Caco-2 (cell line): Measurements from ENCODE around the gene AGPS. TPM values are rescaled to one million over a fixed set of nuclear protein-coding genes. Genes with fewer than 3 reads are reported as not detected.

Experiments
- BruUV-seq: library from RNA; stranded (reverse); fragments of 400-500 nt; replicated peaks from 2 replicates; lab custom pipeline; 2021; lab: Mats Ljungman, UMichigan
- CTCF ChIA-PET: fragments of 300-600 bp; sonication (Branson Sonifier 250); formaldehyde crosslinking; loops from one replicate; lab custom pipeline; 2022; ENCODE audit warnings: antibody characterized with exemption; lab: Charles Lee
- POLR2A ChIA-PET: fragments of 300-600 bp; sonication (Branson Sonifier 250); formaldehyde crosslinking; loops from one replicate; lab custom pipeline; 2022; ENCODE audit warnings: antibody characterized with exemption; lab: Charles Lee
- DNase-seq, 2 experiments: peaks; one replicate each; pipeline versions ENCODE4 v3.0.0 to v3.0.0-alpha.2; 2020 to 2022
- H3K27me3 ChIP-seq: replicated peaks from 2 replicates; pipeline ENCODE4 v1.6.0; 2011; ENCODE audit warnings: low read length; ENCODE audit not compliant: control insufficient read depth, insufficient read depth
- H3K36me3 ChIP-seq: 2 replicates; pipeline ENCODE4 v1.5.1; 2011; ENCODE audit warnings: low read length; ENCODE audit not compliant: control insufficient read depth, insufficient read depth
- H3K4me1 ChIP-seq: fragments of 250-450 bp; sonication (Bioruptor Pico); 2 replicates; pipeline ENCODE4 v1.5.1; 2020; ENCODE audit warnings: mild to moderate bottlenecking
- H3K4me3 ChIP-seq: 2 replicates; pipeline ENCODE4 v1.5.1; 2011; ENCODE audit warnings: low read depth, mild to moderate bottlenecking, control low read depth, low read length
- H3K9me3 ChIP-seq: fragments of 250-450 bp; sonication (Bioruptor Pico); 2 replicates; pipeline ENCODE4 v1.5.1; 2020; ENCODE audit warnings: mild to moderate bottlenecking, moderate library complexity
- H3K27ac Mint-ChIP-seq: one replicate; pipeline ENCODE4 v1.8.0; 2022; ENCODE audit warnings: mixed read lengths; ENCODE audit not compliant: unreplicated experiment
- H3K27me3 Mint-ChIP-seq: one replicate; pipeline ENCODE4 v1.8.0; 2022; ENCODE audit warnings: mixed read lengths; ENCODE audit not compliant: insufficient read depth, unreplicated experiment
- H3K36me3 Mint-ChIP-seq: one replicate; pipeline ENCODE4 v1.8.0; 2022; ENCODE audit warnings: mild to moderate bottlenecking, mixed read lengths; ENCODE audit not compliant: insufficient read depth, unreplicated experiment
- H3K4me1 Mint-ChIP-seq: one replicate; pipeline ENCODE4 v1.8.0; 2022; ENCODE audit warnings: low read depth, mixed read lengths; ENCODE audit not compliant: unreplicated experiment
- H3K4me3 Mint-ChIP-seq: one replicate; pipeline ENCODE4 v1.8.0; 2022; ENCODE audit warnings: mild to moderate bottlenecking, moderate library complexity, mixed read lengths; ENCODE audit not compliant: unreplicated experiment
- H3K9me3 Mint-ChIP-seq: one replicate; pipeline ENCODE4 v1.8.0; 2022; ENCODE audit warnings: mixed read lengths; ENCODE audit not compliant: unreplicated experiment
- CTCF ChIP-seq, 2 experiments: fragments of 200-600 bp in 1 of 2; IDR thresholded peaks; 1 replicate in 1 of 2; 2 replicates in 1 of 2; pipeline versions ENCODE4 v1.5.1 to v1.8.0; 2011 to 2022; ENCODE audit warnings: antibody characterized with exemption in 1 of 2, control low read depth in 1 of 2, inconsistent platforms in 1 of 2, low read depth in 1 of 2, low read length in 1 of 2, mild to moderate bottlenecking in 1 of 2, moderate library complexity in 1 of 2; ENCODE audit not compliant: insufficient read depth in 1 of 2, severe bottlenecking in 1 of 2, unreplicated experiment in 1 of 2
- intact Hi-C: fragments of 100-400 bp; cut with micrococcal nuclease; formaldehyde crosslinking; loops from one replicate; pipeline ENCODE4 v1.10.0; 2022; ENCODE audit not compliant: unreplicated experiment
- total RNA-seq: library from RNA; stranded (reverse); gene quantifications from 2 replicates; pipeline ENCODE4 v1.2.3, GENCODE V29; 2022

Gene AGPS
- total RNA-seq, 1 experiment from 2014 or later: 105 TPM

GRCh38 chr2:177573120-177573519 is 180.5 kb downstream of the AGPS start:
- no peaks in the 10 kb centered on the region for H3K9me3 ChIP-seq
- BruUV-seq: no TSS peak
- Mint-ChIP-seq H3K9me3 (no peaks in the 10 kb centered on the region), H3K27ac (no peak overlapping the region), H3K36me3 (no peaks in the 10 kb centered on the region), H3K27me3 (peaks cover 3% of the 10 kb centered on the region), H3K4me3 (no peak overlapping the region), H3K4me1 (no peaks in the 10 kb centered on the region)
- no peaks in the 10 kb centered on the region for H3K36me3 ChIP-seq
- no peak for TF ChIP-seq CTCF (IDR thresholded peaks at IDR 0.05; ENCODE audit: insufficient read depth in 1 of 2, low read depth in 1 of 2, low read length in 1 of 2, severe bottlenecking in 1 of 2, unreplicated experiment in 1 of 2)
- H3K4me1 ChIP-seq: no peaks in the 10 kb centered on the region
- DNase-seq: no peak
- H3K27me3 ChIP-seq: no peaks in the 10 kb centered on the region; the same call in 1 of the 2 replicates
- ChIA-PET POLR2A (no interaction called here), CTCF (no interaction called here)
- H3K4me3 ChIP-seq: no peak overlapping the region
- intact Hi-C loops: loop anchor here (2.0 kb wide), 1 partner anchor 20 kb away; a partner anchor contains a TSS

GRCh38 chr2:177574356-177574755 is 181.8 kb downstream of the AGPS start:
- BruUV-seq: no TSS peak

GRCh38 chr2:177575358-177575757 is 182.8 kb downstream of the AGPS start:
- ChIA-PET CTCF (no interaction called here), POLR2A (no interaction called here)
- Mint-ChIP-seq H3K4me1 (no peaks in the 10 kb centered on the region), H3K4me3 (no peak overlapping the region), H3K36me3 (no peaks in the 10 kb centered on the region), H3K27me3 (peaks cover 3% of the 10 kb centered on the region), H3K9me3 (no peaks in the 10 kb centered on the region), H3K27ac (no peak overlapping the region)
- H3K4me1 ChIP-seq: peaks cover 10% of the 10 kb centered on the region
- no peak for DNase-seq
- H3K36me3 ChIP-seq: no peaks in the 10 kb centered on the region
- TF ChIP-seq CTCF (IDR thresholded peaks at IDR 0.05; ENCODE audit: insufficient read depth in 1 of 2, low read depth in 1 of 2, low read length in 1 of 2, severe bottlenecking in 1 of 2, unreplicated experiment in 1 of 2): no peak
- no peaks in the 10 kb centered on the region; the same call in 1 of the 2 replicates for H3K27me3 ChIP-seq
- no peak overlapping the region for H3K4me3 ChIP-seq
- intact Hi-C loops: no loop called here
- BruUV-seq: no TSS peak
- no peaks in the 10 kb centered on the region for H3K9me3 ChIP-seq

More at GRCh38 chr2:177574356-177574755, 181.8 kb downstream of the AGPS start:
- no peak overlapping the region for H3K4me3 ChIP-seq
- no peaks in the 10 kb centered on the region for H3K36me3 ChIP-seq
- no peaks in the 10 kb centered on the region for H3K4me1 Mint-ChIP-seq
- POLR2A ChIA-PET: no interaction called here
- H3K4me3 Mint-ChIP-seq: no peak overlapping the region
- CTCF ChIA-PET: no interaction called here
- no peaks in the 10 kb centered on the region for H3K9me3 ChIP-seq
- peaks cover 3% of the 10 kb centered on the region for H3K27me3 Mint-ChIP-seq
- H3K36me3 Mint-ChIP-seq: no peaks in the 10 kb centered on the region
- intact Hi-C loops: no loop called here
- H3K4me1 ChIP-seq: peaks cover 3% of the 10 kb centered on the region
- no peaks in the 10 kb centered on the region; the same call in 1 of the 2 replicates for H3K27me3 ChIP-seq
- no peak for TF ChIP-seq CTCF (IDR thresholded peaks at IDR 0.05; ENCODE audit: insufficient read depth in 1 of 2, low read depth in 1 of 2, low read length in 1 of 2, severe bottlenecking in 1 of 2, unreplicated experiment in 1 of 2)
- H3K9me3 Mint-ChIP-seq: no peaks in the 10 kb centered on the region
- no peak overlapping the region for H3K27ac Mint-ChIP-seq
- no peak for DNase-seq
